D341Med (cell line): ENCODE data around the gene COPS6.

Source experiments
- DNase-seq: peaks from one replicate; pipeline ENCODE4 v3.0.0; 2012; ENCODE audit warnings: low spot score

COPS6 gene

GRCh38 chr7:100079024-100079560 lies 9.7 kb upstream of the COPS6 start:
- DNase-seq, result no peak

- DNase-seq, result peak; percentile 57
Measured at GRCh38 chr7:100080907-100081534, 7.7 kb upstream of the COPS6 start.

GRCh38 chr7:100081535-100082102 lies 7.2 kb upstream of the COPS6 start, which contains the start of gene ZNF3:
ZNF3 (minus strand) TSS chr7:100081723; CDS start chr7:100077357, 4,366 bp downstream.
- DNase-seq, result peak; percentile 97

- no peak for DNase-seq
Measured at GRCh38 chr7:100082978-100083377, 5.8 kb upstream of the COPS6 start.

GRCh38 chr7:100085515-100085914 lies 3.3 kb upstream of the COPS6 start:
- no peak for DNase-seq

- DNase-seq, result no peak
Measured at GRCh38 chr7:100087055-100087750, 1.6 kb upstream of the COPS6 start.

- no peak for DNase-seq
Measured at GRCh38 chr7:100088095-100088620, 611 bp upstream of the COPS6 start.

GRCh38 chr7:100089458-100090196 lies 858 bp downstream of the COPS6 start:
- no peak for DNase-seq

GRCh38 chr7:100090527-100091410 lies 2.0 kb downstream of the COPS6 start:
- peak; percentile 56 for DNase-seq

- DNase-seq, result no peak
Measured at GRCh38 chr7:100091411-100092181, 2.8 kb downstream of the COPS6 start.

GRCh38 chr7:100093054-100093453 lies 4.3 kb downstream of the COPS6 start:
- no peak for DNase-seq

- DNase-seq, result no peak
Measured at GRCh38 chr7:100093498-100093897, 4.7 kb downstream of the COPS6 start.

- DNase-seq, result no peak
Measured at GRCh38 chr7:100093925-100094486, 5.2 kb downstream of the COPS6 start.

- DNase-seq, result no peak
Measured at GRCh38 chr7:100095289-100095688, 6.5 kb downstream of the COPS6 start.

- no peak for DNase-seq
Measured at GRCh38 chr7:100095704-100096103, 6.9 kb downstream of the COPS6 start.

- DNase-seq, result no peak
Measured at GRCh38 chr7:100098913-100099312, 10.1 kb downstream of the COPS6 start.

GRCh38 chr7:100099452-100099851 lies 10.7 kb downstream of the COPS6 start:
- no peak for DNase-seq

GRCh38 chr7:100100420-100101015 lies 11.7 kb downstream of the COPS6 start:
- peak; percentile 95 for DNase-seq

GRCh38 chr7:100101016-100101862 lies 12.5 kb downstream of the COPS6 start, which contains the start of the genes AP4M1 and MCM7:
AP4M1 (plus strand) TSS chr7:100101643; CDS start chr7:100101715, 72 bp downstream.
MCM7 (minus strand) TSS chr7:100101397; CDS start chr7:100101294, 103 bp downstream.
- DNase-seq, result peak; percentile 96
